ENCODE measurements around the gene CAP2. TPM values are rescaled to one million over a fixed set of nuclear protein-coding genes. Genes with fewer than 3 reads are reported as not detected.

CAP2 gene
- total RNA-seq, 1 donor from 2014 or later: 55.3 TPM

DNA sequence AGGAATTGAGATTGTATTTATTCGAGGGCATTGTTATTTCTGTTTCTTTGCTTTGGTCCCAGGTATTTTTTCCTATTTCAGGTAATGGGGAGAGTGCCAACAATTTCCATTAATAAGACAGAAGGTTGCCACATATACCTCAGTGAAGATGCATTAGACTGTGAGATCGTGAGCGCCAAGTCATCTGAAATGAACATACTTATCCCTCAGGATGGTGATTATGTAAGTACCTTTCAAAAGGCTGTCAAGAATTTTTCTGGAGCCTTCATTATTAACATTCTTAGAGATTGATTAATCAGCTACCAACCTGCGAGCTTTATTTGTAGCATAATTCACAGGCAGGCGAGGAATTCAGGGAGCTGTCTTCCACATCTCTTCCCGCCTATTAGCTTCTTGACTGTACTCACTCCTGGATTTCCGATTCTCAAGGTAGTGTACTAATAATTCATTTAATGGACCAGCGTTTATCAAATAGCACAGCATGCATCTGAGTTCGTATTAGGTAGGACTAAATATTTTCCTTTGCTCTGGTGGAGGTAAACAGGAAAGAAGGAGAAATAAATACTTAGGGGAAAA lies 158.1 kb downstream of the CAP2 start:
- TF ChIP-seq, protein P1, sequence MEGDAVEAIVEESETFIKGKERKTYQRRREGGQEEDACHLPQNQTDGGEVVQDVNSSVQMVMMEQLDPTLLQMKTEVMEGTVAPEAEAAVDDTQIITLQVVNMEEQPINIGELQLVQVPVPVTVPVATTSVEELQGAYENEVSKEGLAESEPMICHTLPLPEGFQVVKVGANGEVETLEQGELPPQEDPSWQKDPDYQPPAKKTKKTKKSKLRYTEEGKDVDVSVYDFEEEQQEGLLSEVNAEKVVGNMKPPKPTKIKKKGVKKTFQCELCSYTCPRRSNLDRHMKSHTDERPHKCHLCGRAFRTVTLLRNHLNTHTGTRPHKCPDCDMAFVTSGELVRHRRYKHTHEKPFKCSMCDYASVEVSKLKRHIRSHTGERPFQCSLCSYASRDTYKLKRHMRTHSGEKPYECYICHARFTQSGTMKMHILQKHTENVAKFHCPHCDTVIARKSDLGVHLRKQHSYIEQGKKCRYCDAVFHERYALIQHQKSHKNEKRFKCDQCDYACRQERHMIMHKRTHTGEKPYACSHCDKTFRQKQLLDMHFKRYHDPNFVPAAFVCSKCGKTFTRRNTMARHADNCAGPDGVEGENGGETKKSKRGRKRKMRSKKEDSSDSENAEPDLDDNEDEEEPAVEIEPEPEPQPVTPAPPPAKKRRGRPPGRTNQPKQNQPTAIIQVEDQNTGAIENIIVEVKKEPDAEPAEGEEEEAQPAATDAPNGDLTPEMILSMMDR (IDR thresholded peaks at IDR 0.05; ENCODE audit: insufficient read depth, low read depth, low read length): no peak
- no peak for TF ChIP-seq EZH2 (IDR thresholded peaks at IDR 0.05; ENCODE audit: insufficient read depth, low read length)

DNA sequence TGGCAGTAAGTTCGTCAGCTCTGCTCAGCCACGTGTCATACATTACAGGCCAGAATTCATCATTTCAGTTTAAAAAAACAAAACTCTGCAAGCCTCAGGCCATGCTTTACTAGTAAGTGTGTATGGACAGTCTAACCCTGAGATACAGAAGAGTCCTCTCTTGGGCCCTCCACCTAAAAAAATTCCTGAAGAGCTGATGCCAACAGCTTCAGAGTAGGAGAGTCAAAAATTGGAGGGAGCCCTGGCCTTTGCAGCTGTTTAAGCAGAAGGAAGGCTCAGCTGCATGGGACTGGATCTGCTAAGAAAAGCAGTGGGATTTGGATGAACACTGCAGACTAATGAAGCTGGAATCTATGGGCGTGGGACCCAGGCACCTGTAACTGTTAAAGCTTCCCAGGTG lies 159.5 kb downstream of the CAP2 start:
- H4K20me1 ChIP-seq (ENCODE audit: insufficient read depth, low read length): no peaks in the 10 kb centered on the region
- H3K27me3 ChIP-seq (ENCODE audit: insufficient read depth, low read length): no peaks in the 10 kb centered on the region
- H3K36me3 ChIP-seq (ENCODE audit: insufficient read depth, low read length): peaks cover 6% of the 10 kb centered on the region
- Mint-ChIP-seq H3K36me3 (ENCODE audit: low read depth, unreplicated experiment) (peaks cover 38% of the 10 kb centered on the region), H3K4me3 (ENCODE audit: unreplicated experiment) (no peak overlapping the region), H3K27ac (ENCODE audit: unreplicated experiment) (no peak overlapping the region), H3K4me1 (ENCODE audit: low read depth, unreplicated experiment) (no peaks in the 10 kb centered on the region), H3K27me3 (ENCODE audit: low read depth, unreplicated experiment) (no peaks in the 10 kb centered on the region), H3K9me3 (ENCODE audit: unreplicated experiment) (peaks cover 2% of the 10 kb centered on the region)
- no peak overlapping the region for H3K27ac ChIP-seq (ENCODE audit: low read depth, low read length)
- no peaks in the 10 kb centered on the region for H3K4me1 ChIP-seq (ENCODE audit: insufficient read depth, low read length)
- no peak overlapping the region for H3K4me3 ChIP-seq (ENCODE audit: insufficient read depth, low read depth, low read length)
- FAIRE-seq (no peak), DNase-seq (ENCODE audit: low read depth) (no peak)
- H3K4me2 ChIP-seq (ENCODE audit: low read length): no peak overlapping the region
- no peak overlapping the region for H2AFZ ChIP-seq (ENCODE audit: low read depth, low read length)
- TF ChIP-seq, protein P1 (IDR thresholded peaks at IDR 0.05; ENCODE audit: insufficient read depth, low read depth, low read length): no peak
- no peak for TF ChIP-seq EZH2 (IDR thresholded peaks at IDR 0.05; ENCODE audit: insufficient read depth, low read length)
- H3K79me2 ChIP-seq (ENCODE audit: insufficient read depth, low read length): no peaks in the 10 kb centered on the region
- H3K9me3 ChIP-seq (ENCODE audit: insufficient read depth, low read depth, low read length): no peaks in the 10 kb centered on the region
- H3K9ac ChIP-seq (ENCODE audit: low read length): no peak overlapping the region

More for the DNA sequence above, 158.1 kb downstream of the CAP2 start:
- H2AFZ ChIP-seq (ENCODE audit: low read depth, low read length): no peak overlapping the region
- Mint-ChIP-seq H3K27me3 (ENCODE audit: low read depth, unreplicated experiment) (no peaks in the 10 kb centered on the region), H3K4me3 (ENCODE audit: unreplicated experiment) (no peak overlapping the region), H3K9me3 (ENCODE audit: unreplicated experiment) (peaks cover under 1% of the 10 kb centered on the region), H3K27ac (ENCODE audit: unreplicated experiment) (no peak overlapping the region), H3K4me1 (ENCODE audit: low read depth, unreplicated experiment) (no peaks in the 10 kb centered on the region), H3K36me3 (ENCODE audit: low read depth, unreplicated experiment) (peaks cover 39% of the 10 kb centered on the region)
- DNase-seq (ENCODE audit: low read depth): no peak
- H3K9ac ChIP-seq (ENCODE audit: low read length): no peak overlapping the region
- H3K27ac ChIP-seq (ENCODE audit: low read depth, low read length): no peak overlapping the region
- no peak overlapping the region for H3K4me2 ChIP-seq (ENCODE audit: low read length)
- no peak for FAIRE-seq
- no peaks in the 10 kb centered on the region for H3K9me3 ChIP-seq (ENCODE audit: insufficient read depth, low read depth, low read length)
- no peaks in the 10 kb centered on the region for H3K79me2 ChIP-seq (ENCODE audit: insufficient read depth, low read length)
- H3K36me3 ChIP-seq (ENCODE audit: insufficient read depth, low read length): peaks cover 6% of the 10 kb centered on the region
- H4K20me1 ChIP-seq (ENCODE audit: insufficient read depth, low read length): no peaks in the 10 kb centered on the region
- no peaks in the 10 kb centered on the region for H3K27me3 ChIP-seq (ENCODE audit: insufficient read depth, low read length)
- no peak overlapping the region for H3K4me3 ChIP-seq (ENCODE audit: insufficient read depth, low read depth, low read length)
- H3K4me1 ChIP-seq (ENCODE audit: insufficient read depth, low read length): no peaks in the 10 kb centered on the region

DNA sequence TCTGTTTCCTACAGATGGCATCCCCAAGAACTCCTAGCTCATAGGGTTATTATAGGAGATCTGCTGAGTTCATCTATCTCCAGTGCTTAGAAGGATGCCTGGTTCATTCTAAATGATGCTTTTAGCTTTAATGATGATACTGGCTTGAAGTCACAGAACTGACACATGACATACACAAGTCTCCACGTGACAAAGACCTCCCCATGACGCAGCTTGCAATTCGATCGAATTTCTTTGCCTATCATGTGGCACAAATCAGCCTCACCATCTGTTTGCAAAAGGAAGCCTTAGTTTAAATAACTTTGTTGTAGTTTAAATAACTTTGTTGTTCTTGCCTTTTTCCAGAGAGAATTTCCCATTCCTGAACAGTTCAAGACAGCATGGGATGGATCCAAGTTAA lies 162.6 kb downstream of the CAP2 start:
- H3K4me1 Mint-ChIP-seq (ENCODE audit: low read depth, unreplicated experiment): no peaks in the 10 kb centered on the region
- H3K9me3 Mint-ChIP-seq (ENCODE audit: unreplicated experiment): peaks cover 10% of the 10 kb centered on the region
- no peak overlapping the region for H3K27ac Mint-ChIP-seq (ENCODE audit: unreplicated experiment)
- H3K4me1 ChIP-seq (ENCODE audit: insufficient read depth, low read length): no peaks in the 10 kb centered on the region
- TF ChIP-seq EZH2 (IDR thresholded peaks at IDR 0.05; ENCODE audit: insufficient read depth, low read length): no peak
- TF ChIP-seq, protein P1 (IDR thresholded peaks at IDR 0.05; ENCODE audit: insufficient read depth, low read depth, low read length): no peak
- no peaks in the 10 kb centered on the region for H3K9me3 ChIP-seq (ENCODE audit: insufficient read depth, low read depth, low read length)
- FAIRE-seq (no peak), DNase-seq (ENCODE audit: low read depth) (no peak)
- H4K20me1 ChIP-seq (ENCODE audit: insufficient read depth, low read length): no peaks in the 10 kb centered on the region
- no peak overlapping the region for H3K4me3 Mint-ChIP-seq (ENCODE audit: unreplicated experiment)
- H3K27me3 ChIP-seq (ENCODE audit: insufficient read depth, low read length): no peaks in the 10 kb centered on the region
- no peaks in the 10 kb centered on the region for H3K79me2 ChIP-seq (ENCODE audit: insufficient read depth, low read length)
- H3K9ac ChIP-seq (ENCODE audit: low read length): no peak overlapping the region
- H2AFZ ChIP-seq (ENCODE audit: low read depth, low read length): no peak overlapping the region
- no peak overlapping the region for H3K4me2 ChIP-seq (ENCODE audit: low read length)
- no peaks in the 10 kb centered on the region for H3K27me3 Mint-ChIP-seq (ENCODE audit: low read depth, unreplicated experiment)
- H3K27ac ChIP-seq (ENCODE audit: low read depth, low read length): no peak overlapping the region
- peaks cover 44% of the 10 kb centered on the region for H3K36me3 Mint-ChIP-seq (ENCODE audit: low read depth, unreplicated experiment)
- no peak overlapping the region for H3K4me3 ChIP-seq (ENCODE audit: insufficient read depth, low read depth, low read length)
- H3K36me3 ChIP-seq (ENCODE audit: insufficient read depth, low read length): peaks cover 6% of the 10 kb centered on the region
